GM21529 (cell line): ENCODE measurements around the gene GNB1L.
"Not testable (repeated sequence)": the region's sequence is repeated elsewhere in the genome, so short reads cannot be mapped to it uniquely, and the experiment has no call there.

Experiments
- ATAC-seq: cut with Tn5 transposase; IDR thresholded peaks from one replicate; pipeline ENCODE4 v1.9.1; 2021; ENCODE audit not compliant: unreplicated experiment

Gene GNB1L

GRCh38 chr22:19782533-19782932 is 72.1 kb downstream of the GNB1L start:
- no peak for ATAC-seq

- ATAC-seq, result no peak
Observed at GRCh38 chr22:19779685-19780268, 74.9 kb downstream of the GNB1L start.

GRCh38 chr22:19779011-19779421 is 75.7 kb downstream of the GNB1L start:
- no peak for ATAC-seq

GRCh38 chr22:19777192-19777591 is 77.5 kb downstream of the GNB1L start:
- ATAC-seq, result not testable (repeated sequence)

- ATAC-seq, result no peak
Observed at GRCh38 chr22:19776433-19777031, 78.1 kb downstream of the GNB1L start.

GRCh38 chr22:19775496-19776325 is 79.0 kb downstream of the GNB1L start:
- ATAC-seq, result no peak

GRCh38 chr22:19774628-19775027 is 80.0 kb downstream of the GNB1L start:
- ATAC-seq, result no peak

GRCh38 chr22:19773470-19774040 is 81.1 kb downstream of the GNB1L start:
- no peak for ATAC-seq

- peak; percentile 78 for ATAC-seq
Observed at GRCh38 chr22:19772673-19773469, 81.8 kb downstream of the GNB1L start.

GRCh38 chr22:19772422-19772672 is 82.3 kb downstream of the GNB1L start:
- ATAC-seq, result no peak

GRCh38 chr22:19770349-19771220 is 84.1 kb downstream of the GNB1L start:
- ATAC-seq, result no peak

- no peak for ATAC-seq
Observed at GRCh38 chr22:19769393-19769715, 85.3 kb downstream of the GNB1L start.

GRCh38 chr22:19767427-19768341 is 87.0 kb downstream of the GNB1L start:
- no peak for ATAC-seq

GRCh38 chr22:19766511-19767426 is 87.9 kb downstream of the GNB1L start:
- no peak for ATAC-seq

- ATAC-seq, result no peak
Observed at GRCh38 chr22:19766240-19766510, 88.5 kb downstream of the GNB1L start.

GRCh38 chr22:19765477-19766239 is 89.0 kb downstream of the GNB1L start:
- ATAC-seq, result no peak

- no peak for ATAC-seq
Observed at GRCh38 chr22:19764636-19765476, 89.8 kb downstream of the GNB1L start.
